Sigmoid colon (tissue), 4 donors: ENCODE results near the gene SEL1L.

Source experiments
- CTCF ChIP-seq, 4 experiments: fragments of 450-650 bp in 3 of 4; fragments of 200-600 bp in 1 of 4; IDR thresholded peaks; one replicate each; pipeline ENCODE4 v1.5.1; 2016 to 2019; ENCODE audit warnings: antibody characterized with exemption in 4 of 4, mild to moderate bottlenecking in 3 of 4, moderate library complexity in 2 of 4
- POLR2A ChIP-seq, 2 donors: fragments of 450-650 bp; IDR thresholded peaks; one replicate each; pipeline ENCODE4 v1.6.1; 2016; ENCODE audit warnings: antibody characterized with exemption in 2 of 2, mild to moderate bottlenecking in 2 of 2, moderate library complexity in 2 of 2
- POLR2AphosphoS5 ChIP-seq, 4 donors: sonication (generic); formaldehyde crosslinking; IDR thresholded peaks; one replicate each; pipeline ENCODE4 v1.6.1; 2017; ENCODE audit warnings: antibody characterized with exemption in 4 of 4

GRCh38 chr14:81559385-81559784 lies 25.7 kb upstream of the SEL1L start:
- no peak for TF ChIP-seq CTCF (IDR thresholded peaks at IDR 0.05)
- no peak for TF ChIP-seq POLR2AphosphoS5 (IDR thresholded peaks at IDR 0.05)
- TF ChIP-seq POLR2A (IDR thresholded peaks at IDR 0.05): no peak
